Gastroesophageal sphincter (tissue), 3 donors: Measurements from ENCODE around the gene SESTD1.

Source experiments
- CTCF ChIP-seq, 4 experiments: fragments of 200-600 bp in 2 of 4; fragments of 450-650 bp in 2 of 4; sonication (generic) in 1 of 4; IDR thresholded peaks; one replicate each; pipeline ENCODE4 v1.5.1; 2017 to 2019; ENCODE audit warnings: antibody characterized with exemption in 4 of 4, mild to moderate bottlenecking in 2 of 4, moderate library complexity in 2 of 4
- EP300 ChIP-seq: sonication (generic); formaldehyde crosslinking; IDR thresholded peaks from one replicate; pipeline ENCODE4 v1.6.1; 2017; ENCODE audit warnings: antibody characterized with exemption, mild to moderate bottlenecking
- POLR2A ChIP-seq, 2 donors: fragments of 450-650 bp; IDR thresholded peaks; one replicate each; pipeline ENCODE4 v1.6.1; 2017; ENCODE audit warnings: antibody characterized with exemption in 2 of 2, mild to moderate bottlenecking in 2 of 2, moderate library complexity in 1 of 2
- POLR2AphosphoS5 ChIP-seq: sonication (generic); formaldehyde crosslinking; IDR thresholded peaks from one replicate; pipeline ENCODE4 v1.6.1; 2017; ENCODE audit warnings: antibody characterized with exemption

DNA sequence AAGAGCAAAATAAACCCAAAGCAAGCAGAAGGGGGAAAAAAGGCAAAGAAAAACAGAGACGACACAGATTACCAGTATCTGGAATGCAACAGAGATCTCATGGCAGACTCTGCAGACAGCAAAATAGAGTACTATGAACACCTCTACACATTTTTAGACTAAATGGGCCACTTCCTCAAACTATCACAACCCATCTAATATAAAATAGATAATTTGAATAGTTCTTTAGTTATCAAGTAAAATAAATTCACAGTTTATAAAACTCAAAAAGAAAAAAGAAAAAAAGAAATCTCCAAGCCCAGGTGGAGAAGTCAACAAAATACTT is 16.6 kb downstream of the SESTD1 start:
- no peak for TF ChIP-seq POLR2AphosphoS5
- TF ChIP-seq CTCF (IDR thresholded peaks at IDR 0.05) = no peak
- TF ChIP-seq POLR2A (IDR thresholded peaks at IDR 0.05) = no peak
- no peak for TF ChIP-seq EP300
